ENCODE results near the gene TUBE1. TPM values are rescaled to one million over a fixed set of nuclear protein-coding genes. Genes with fewer than 3 reads are reported as not detected.

Gene TUBE1
- total and polyA plus RNA-seq, 2 experiments from 2014 or later, result 26.3 to 27.7 TPM

GRCh38 chr6:112114577-112115223, 27.4 kb upstream of the TUBE1 start:
- no peaks in the 10 kb centered on the region for H3K36me3 ChIP-seq (ENCODE audit: insufficient read depth)
- no peaks in the 10 kb centered on the region for H3K36me3 Mint-ChIP-seq (ENCODE audit: low read depth)

More at GRCh38 chr6:112114577-112115223, 27.4 kb upstream of the TUBE1 start:
- Histone ChIP-seq H2AFZ (no peak overlapping the region), H3K4me2 (no peak overlapping the region), H3K27ac (ENCODE audit: low read depth) (no peak overlapping the region), H3K4me3 (no peak overlapping the region), H3K27me3 (ENCODE audit: insufficient read depth) (no peaks in the 10 kb centered on the region), H3K4me1 (ENCODE audit: insufficient read depth) (no peaks in the 10 kb centered on the region), H3F3A (replicated peaks; ENCODE audit: low read depth) (no peaks in the 10 kb centered on the region), H4K20me1 (replicated peaks; ENCODE audit: insufficient read depth) (no peaks in the 10 kb centered on the region), H3K9me2 (ENCODE audit: insufficient read depth) (no peaks in the 10 kb centered on the region), H3K79me2 (replicated peaks; ENCODE audit: insufficient read depth) (no peaks in the 10 kb centered on the region)
- Mint-ChIP-seq H3K4me3 (no peak overlapping the region), H3K9me3 (no peaks in the 10 kb centered on the region), H3K4me1 (no peaks in the 10 kb centered on the region), H3K27me3 (ENCODE audit: insufficient read depth, low read depth, poor library complexity) (no peaks in the 10 kb centered on the region), H3K27ac (no peak overlapping the region)
- no peak for ATAC-seq
- TF ChIP-seq JUNB (IDR thresholded peaks at IDR 0.05; ENCODE audit: unreplicated experiment), result no peak
- TF ChIP-seq REST (IDR thresholded peaks at IDR 0.05; ENCODE audit: unreplicated experiment), result no peak
- TF ChIP-seq, protein P1, sequence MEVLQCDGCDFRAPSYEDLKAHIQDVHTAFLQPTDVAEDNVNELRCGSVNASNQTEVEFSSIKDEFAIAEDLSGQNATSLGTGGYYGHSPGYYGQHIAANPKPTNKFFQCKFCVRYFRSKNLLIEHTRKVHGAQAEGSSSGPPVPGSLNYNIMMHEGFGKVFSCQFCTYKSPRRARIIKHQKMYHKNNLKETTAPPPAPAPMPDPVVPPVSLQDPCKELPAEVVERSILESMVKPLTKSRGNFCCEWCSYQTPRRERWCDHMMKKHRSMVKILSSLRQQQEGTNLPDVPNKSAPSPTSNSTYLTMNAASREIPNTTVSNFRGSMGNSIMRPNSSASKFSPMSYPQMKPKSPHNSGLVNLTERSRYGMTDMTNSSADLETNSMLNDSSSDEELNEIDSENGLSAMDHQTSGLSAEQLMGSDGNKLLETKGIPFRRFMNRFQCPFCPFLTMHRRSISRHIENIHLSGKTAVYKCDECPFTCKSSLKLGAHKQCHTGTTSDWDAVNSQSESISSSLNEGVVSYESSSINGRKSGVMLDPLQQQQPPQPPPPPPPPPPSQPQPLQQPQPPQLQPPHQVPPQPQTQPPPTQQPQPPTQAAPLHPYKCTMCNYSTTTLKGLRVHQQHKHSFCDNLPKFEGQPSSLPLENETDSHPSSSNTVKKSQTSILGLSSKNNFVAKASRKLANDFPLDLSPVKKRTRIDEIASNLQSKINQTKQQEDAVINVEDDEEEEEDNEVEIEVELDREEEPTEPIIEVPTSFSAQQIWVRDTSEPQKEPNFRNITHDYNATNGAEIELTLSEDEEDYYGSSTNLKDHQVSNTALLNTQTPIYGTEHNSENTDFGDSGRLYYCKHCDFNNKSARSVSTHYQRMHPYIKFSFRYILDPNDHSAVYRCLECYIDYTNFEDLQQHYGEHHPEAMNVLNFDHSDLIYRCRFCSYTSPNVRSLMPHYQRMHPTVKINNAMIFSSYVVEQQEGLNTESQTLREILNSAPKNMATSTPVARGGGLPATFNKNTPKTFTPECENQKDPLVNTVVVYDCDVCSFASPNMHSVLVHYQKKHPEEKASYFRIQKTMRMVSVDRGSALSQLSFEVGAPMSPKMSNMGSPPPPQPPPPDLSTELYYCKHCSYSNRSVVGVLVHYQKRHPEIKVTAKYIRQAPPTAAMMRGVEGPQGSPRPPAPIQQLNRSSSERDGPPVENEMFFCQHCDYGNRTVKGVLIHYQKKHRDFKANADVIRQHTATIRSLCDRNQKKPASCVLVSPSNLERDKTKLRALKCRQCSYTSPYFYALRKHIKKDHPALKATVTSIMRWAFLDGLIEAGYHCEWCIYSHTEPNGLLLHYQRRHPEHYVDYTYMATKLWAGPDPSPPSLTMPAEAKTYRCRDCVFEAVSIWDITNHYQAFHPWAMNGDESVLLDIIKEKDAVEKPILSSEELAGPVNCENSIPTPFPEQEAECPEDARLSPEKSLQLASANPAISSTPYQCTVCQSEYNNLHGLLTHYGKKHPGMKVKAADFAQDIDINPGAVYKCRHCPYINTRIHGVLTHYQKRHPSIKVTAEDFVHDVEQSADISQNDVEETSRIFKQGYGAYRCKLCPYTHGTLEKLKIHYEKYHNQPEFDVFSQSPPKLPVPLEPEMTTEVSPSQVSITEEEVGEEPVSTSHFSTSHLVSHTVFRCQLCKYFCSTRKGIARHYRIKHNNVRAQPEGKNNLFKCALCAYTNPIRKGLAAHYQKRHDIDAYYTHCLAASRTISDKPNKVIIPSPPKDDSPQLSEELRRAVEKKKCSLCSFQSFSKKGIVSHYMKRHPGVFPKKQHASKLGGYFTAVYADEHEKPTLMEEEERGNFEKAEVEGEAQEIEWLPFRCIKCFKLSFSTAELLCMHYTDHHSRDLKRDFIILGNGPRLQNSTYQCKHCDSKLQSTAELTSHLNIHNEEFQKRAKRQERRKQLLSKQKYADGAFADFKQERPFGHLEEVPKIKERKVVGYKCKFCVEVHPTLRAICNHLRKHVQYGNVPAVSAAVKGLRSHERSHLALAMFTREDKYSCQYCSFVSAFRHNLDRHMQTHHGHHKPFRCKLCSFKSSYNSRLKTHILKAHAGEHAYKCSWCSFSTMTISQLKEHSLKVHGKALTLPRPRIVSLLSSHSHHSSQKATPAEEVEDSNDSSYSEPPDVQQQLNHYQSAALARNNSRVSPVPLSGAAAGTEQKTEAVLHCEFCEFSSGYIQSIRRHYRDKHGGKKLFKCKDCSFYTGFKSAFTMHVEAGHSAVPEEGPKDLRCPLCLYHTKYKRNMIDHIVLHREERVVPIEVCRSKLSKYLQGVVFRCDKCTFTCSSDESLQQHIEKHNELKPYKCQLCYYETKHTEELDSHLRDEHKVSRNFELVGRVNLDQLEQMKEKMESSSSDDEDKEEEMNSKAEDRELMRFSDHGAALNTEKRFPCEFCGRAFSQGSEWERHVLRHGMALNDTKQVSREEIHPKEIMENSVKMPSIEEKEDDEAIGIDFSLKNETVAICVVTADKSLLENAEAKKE (CRISPR knock-in tag; IDR thresholded peaks at IDR 0.05), result no peak
- TF ChIP-seq, protein P2, sequence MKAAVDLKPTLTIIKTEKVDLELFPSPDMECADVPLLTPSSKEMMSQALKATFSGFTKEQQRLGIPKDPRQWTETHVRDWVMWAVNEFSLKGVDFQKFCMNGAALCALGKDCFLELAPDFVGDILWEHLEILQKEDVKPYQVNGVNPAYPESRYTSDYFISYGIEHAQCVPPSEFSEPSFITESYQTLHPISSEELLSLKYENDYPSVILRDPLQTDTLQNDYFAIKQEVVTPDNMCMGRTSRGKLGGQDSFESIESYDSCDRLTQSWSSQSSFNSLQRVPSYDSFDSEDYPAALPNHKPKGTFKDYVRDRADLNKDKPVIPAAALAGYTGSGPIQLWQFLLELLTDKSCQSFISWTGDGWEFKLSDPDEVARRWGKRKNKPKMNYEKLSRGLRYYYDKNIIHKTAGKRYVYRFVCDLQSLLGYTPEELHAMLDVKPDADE (IDR thresholded peaks at IDR 0.05), result no peak
- TF ChIP-seq POLR2AphosphoS5 (IDR thresholded peaks at IDR 0.05; ENCODE audit: low read depth), result no peak
- TF ChIP-seq ZNF114 (CRISPR knock-in tag; IDR thresholded peaks at IDR 0.05), result no peak
- TF ChIP-seq CTCF (conservative IDR thresholded peaks at IDR 0.05; ENCODE audit: low read depth in 2 of 2), result no peak
- no peak for TF ChIP-seq CREB1 (CRISPR knock-in tag; IDR thresholded peaks at IDR 0.05; ENCODE audit: low read depth)
- DNase-seq (ENCODE audit: low spot score), result no peak
